Mammary epithelial cell (primary cell): ENCODE data around the gene CELF3.
"Not testable (repeated sequence)": the region's sequence is repeated elsewhere in the genome, so short reads cannot be mapped to it uniquely, and the experiment has no call there.

ENCODE experiments used
- CTCF ChIP-seq, 2 donors: IDR thresholded peaks in 1 of 2; conservative IDR thresholded peaks in 1 of 2; 2 replicates each; pipeline ENCODE4 v1.5.1; 2011 to 2012; ENCODE audit warnings: inconsistent platforms in 2 of 2, low read length in 2 of 2, mild to moderate bottlenecking in 2 of 2, control low read depth in 1 of 2, low read depth in 1 of 2; ENCODE audit not compliant: insufficient read depth in 1 of 2; ENCODE audit errors: extremely low read depth in 1 of 2
- EZH2 ChIP-seq: IDR thresholded peaks from 2 replicates; pipeline ENCODE4 v1.6.1; 2012; ENCODE audit warnings: low read length, inconsistent platforms, borderline replicate concordance

- not testable (repeated sequence) for TF ChIP-seq CTCF (conservative IDR thresholded peaks at IDR 0.05 in 1 of 2, IDR thresholded peaks at IDR 0.05 in 1 of 2; ENCODE audit: extremely low read depth in 1 of 2, insufficient read depth in 1 of 2, low read depth in 1 of 2, low read length in 2 of 2); EZH2
Measured at GRCh38 chr1:151682901-151683300, 33.7 kb downstream of the CELF3 start.
